T-helper 17 cell (primary cell): Measurements from ENCODE around the gene RNF40. TPM values are rescaled to one million over a fixed set of nuclear protein-coding genes. Genes with fewer than 3 reads are reported as not detected.

Experiments used
- ATAC-seq: fragments of 150-1000 bp; cut with Tn5 transposase; 2 replicates; pipeline ENCODE4 v1.10.0; 2021; ENCODE audit warnings: mild to moderate bottlenecking, moderate library complexity
- DNase-seq, 3 donors: peaks; one replicate each; pipeline versions ENCODE4 v3.0.0 to v3.0.0-alpha.2; 2020 to 2021
- H3K9me3 ChIP-seq: one replicate; pipeline ENCODE4 v1.7.0; 2013; ENCODE audit warnings: low read length, mild to moderate bottlenecking; ENCODE audit not compliant: control insufficient read depth, poor library complexity, severe bottlenecking
- H3K27ac Mint-ChIP-seq: one replicate; pipeline ENCODE4 v1.8.0; 2022; ENCODE audit warnings: mild to moderate bottlenecking, moderate library complexity, mixed read lengths
- H3K27me3 Mint-ChIP-seq: one replicate; pipeline ENCODE4 v1.8.0; 2022; ENCODE audit warnings: mixed read lengths
- H3K36me3 Mint-ChIP-seq: one replicate; pipeline ENCODE4 v1.8.0; 2022; ENCODE audit warnings: low read depth, mixed read lengths
- H3K4me1 Mint-ChIP-seq: one replicate; pipeline ENCODE4 v1.8.0; 2022; ENCODE audit warnings: mild to moderate bottlenecking, mixed read lengths
- H3K4me3 Mint-ChIP-seq: one replicate; pipeline ENCODE4 v1.8.0; 2022; ENCODE audit warnings: mild to moderate bottlenecking, moderate library complexity, mixed read lengths
- total RNA-seq, 4 donors: library from RNA in 2 of 4; stranded (reverse) in 2 of 4; gene quantifications; one replicate each; pipeline ENCODE4 v1.2.3 and lab custom pipeline; 2022 to 2026

The RNF40 gene
- total RNA-seq, 2 donors from 2014 or later: 57.8 to 64.5 TPM

- H3K36me3 Mint-ChIP-seq: peaks cover 4% of the 10 kb centered on the region
- no peaks in the 10 kb centered on the region for H3K27me3 Mint-ChIP-seq
- H3K4me1 Mint-ChIP-seq: peaks cover 9% of the 10 kb centered on the region
- H3K27ac Mint-ChIP-seq: peak overlapping the region; percentile 54
- no peaks in the 10 kb centered on the region for H3K9me3 ChIP-seq
- no peak for DNase-seq
- ATAC-seq: no peak
- no peak overlapping the region for H3K4me3 Mint-ChIP-seq
These were observed 33.0 kb upstream of the RNF40 start for GRCh38 chr16:30728899-30729672.

- no peaks in the 10 kb centered on the region for H3K36me3 Mint-ChIP-seq
- H3K9me3 ChIP-seq: no peaks in the 10 kb centered on the region
- H3K4me3 Mint-ChIP-seq: no peak overlapping the region
- DNase-seq: no peak
- peak overlapping the region; percentile 76 for H3K27ac Mint-ChIP-seq
- H3K27me3 Mint-ChIP-seq: no peaks in the 10 kb centered on the region
- peaks cover 6% of the 10 kb centered on the region for H3K4me1 Mint-ChIP-seq
- ATAC-seq: no peak
These were observed 30.7 kb upstream of the RNF40 start for GRCh38 chr16:30731411-30731810.

- Mint-ChIP-seq H3K27me3 (no peaks in the 10 kb centered on the region), H3K4me3 (no peak overlapping the region), H3K4me1 (peaks cover 19% of the 10 kb centered on the region), H3K36me3 (peaks cover 11% of the 10 kb centered on the region), H3K27ac (no peak overlapping the region)
- ATAC-seq: no peak
- no peaks in the 10 kb centered on the region for H3K9me3 ChIP-seq
- no peak for DNase-seq
These were observed 24.9 kb upstream of the RNF40 start for GRCh38 chr16:30736995-30737793.

GRCh38 chr16:30737794-30738648, 24.1 kb upstream of the RNF40 start:
- DNase-seq (no peak), ATAC-seq (no peak)
- Mint-ChIP-seq H3K27ac (no peak overlapping the region), H3K36me3 (peaks cover 12% of the 10 kb centered on the region), H3K4me3 (no peak overlapping the region), H3K27me3 (no peaks in the 10 kb centered on the region), H3K4me1 (peaks cover 19% of the 10 kb centered on the region)
- H3K9me3 ChIP-seq: no peaks in the 10 kb centered on the region

- Mint-ChIP-seq H3K36me3 (peaks cover 12% of the 10 kb centered on the region), H3K27me3 (no peaks in the 10 kb centered on the region), H3K4me3 (no peak overlapping the region), H3K4me1 (peaks cover 19% of the 10 kb centered on the region), H3K27ac (no peak overlapping the region)
- no peaks in the 10 kb centered on the region for H3K9me3 ChIP-seq
- DNase-seq: no peak
- ATAC-seq: no peak
These were observed 22.9 kb upstream of the RNF40 start for GRCh38 chr16:30738984-30739951.

- Mint-ChIP-seq H3K27ac (peak overlapping the region; percentile 83), H3K4me1 (peaks cover 22% of the 10 kb centered on the region), H3K36me3 (peaks cover 16% of the 10 kb centered on the region), H3K4me3 (no peak overlapping the region), H3K27me3 (no peaks in the 10 kb centered on the region)
- no peak for ATAC-seq
- H3K9me3 ChIP-seq: no peaks in the 10 kb centered on the region
- DNase-seq: no peak
These were observed 21.5 kb upstream of the RNF40 start for GRCh38 chr16:30740364-30741251.

- H3K9me3 ChIP-seq: no peaks in the 10 kb centered on the region
- no peak for DNase-seq
- Mint-ChIP-seq H3K27ac (peak overlapping the region; percentile 83), H3K4me1 (peaks cover 22% of the 10 kb centered on the region), H3K36me3 (peaks cover 16% of the 10 kb centered on the region), H3K4me3 (no peak overlapping the region), H3K27me3 (no peaks in the 10 kb centered on the region)
- no peak for ATAC-seq
These were observed 20.6 kb upstream of the RNF40 start for GRCh38 chr16:30741461-30741914.

GRCh38 chr16:30743716-30744115, 18.4 kb upstream of the RNF40 start:
- peaks cover 27% of the 10 kb centered on the region for H3K4me1 Mint-ChIP-seq
- no peaks in the 10 kb centered on the region for H3K27me3 Mint-ChIP-seq
- H3K9me3 ChIP-seq: no peaks in the 10 kb centered on the region
- H3K27ac Mint-ChIP-seq: peak overlapping the region; percentile 21
- DNase-seq: no peak
- ATAC-seq: no peak
- H3K36me3 Mint-ChIP-seq: peaks cover 9% of the 10 kb centered on the region
- H3K4me3 Mint-ChIP-seq: no peak overlapping the region

GRCh38 chr16:30744183-30744582, 17.9 kb upstream of the RNF40 start:
- H3K4me3 Mint-ChIP-seq: no peak overlapping the region
- no peak overlapping the region for H3K27ac Mint-ChIP-seq
- DNase-seq (no peak), ATAC-seq (no peak)
- peaks cover 28% of the 10 kb centered on the region for H3K4me1 Mint-ChIP-seq
- H3K9me3 ChIP-seq: no peaks in the 10 kb centered on the region
- peaks cover 9% of the 10 kb centered on the region for H3K36me3 Mint-ChIP-seq
- H3K27me3 Mint-ChIP-seq: no peaks in the 10 kb centered on the region

GRCh38 chr16:30745082-30745481, 17.0 kb upstream of the RNF40 start:
- ATAC-seq: no peak
- H3K36me3 Mint-ChIP-seq: peaks cover 9% of the 10 kb centered on the region

GRCh38 chr16:30746638-30747175, 15.4 kb upstream of the RNF40 start:
- Mint-ChIP-seq H3K27ac (peak overlapping the region; percentile 4), H3K4me3 (peak overlapping the region; percentile 25), H3K27me3 (no peaks in the 10 kb centered on the region), H3K4me1 (peaks cover 30% of the 10 kb centered on the region), H3K36me3 (peaks cover 13% of the 10 kb centered on the region)
- DNase-seq (no peak), ATAC-seq (no peak)
- no peaks in the 10 kb centered on the region for H3K9me3 ChIP-seq

More at GRCh38 chr16:30745082-30745481, 17.0 kb upstream of the RNF40 start:
- Mint-ChIP-seq H3K4me1 (peaks cover 34% of the 10 kb centered on the region), H3K27ac (peak overlapping the region; percentile 70), H3K27me3 (no peaks in the 10 kb centered on the region), H3K4me3 (no peak overlapping the region)
- DNase-seq: no peak
- H3K9me3 ChIP-seq: no peaks in the 10 kb centered on the region
